ENCODE results near the gene CBR4. TPM values are rescaled to one million over a fixed set of nuclear protein-coding genes. Genes with fewer than 3 reads are reported as not detected.

CBR4 gene
- total RNA-seq, 2 experiments from 2014 or later, result 21.9 to 40.9 TPM

DNA sequence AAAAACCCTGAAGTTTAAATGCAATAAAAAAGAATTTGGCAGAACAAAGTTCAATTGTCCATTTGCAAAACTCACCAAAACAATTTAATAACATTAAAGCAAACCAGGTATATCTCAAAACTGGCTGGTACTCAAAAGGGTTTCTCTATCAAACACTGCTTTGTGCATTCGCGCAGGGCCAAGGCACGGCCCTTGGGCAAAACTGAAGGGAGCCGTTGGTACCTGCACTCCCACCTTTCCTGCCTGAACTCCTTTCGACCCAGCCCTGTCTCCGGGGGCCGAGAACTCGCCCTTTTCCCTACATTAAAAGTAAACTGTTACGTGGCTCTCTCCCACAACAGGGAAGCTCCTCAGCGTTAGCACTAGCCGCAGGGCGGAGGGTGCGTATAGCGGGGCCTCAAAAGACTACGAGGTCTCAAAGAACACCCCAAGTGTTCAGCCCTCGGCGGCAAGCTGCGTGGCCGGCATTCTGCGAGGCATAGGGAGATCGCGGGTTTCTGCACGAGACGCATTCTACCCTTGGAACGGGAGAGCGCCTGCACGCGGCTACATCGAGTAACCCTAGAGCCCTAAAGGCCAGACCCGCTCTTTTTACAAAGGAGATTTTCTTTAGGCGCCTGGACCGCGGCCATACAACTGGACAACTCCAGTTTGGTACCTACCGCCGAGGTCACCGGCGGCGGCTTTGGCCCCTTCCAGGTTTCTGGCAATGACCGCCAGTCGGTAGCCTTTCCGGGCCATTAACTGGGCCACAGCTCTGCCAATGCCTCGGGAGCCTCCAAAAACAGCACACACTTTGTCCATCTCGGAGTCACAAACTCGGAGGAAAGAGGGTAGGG is 550 bp downstream of the CBR4 start:
- Histone ChIP-seq H3K36me3 (ENCODE audit: insufficient read depth, low read length) (peaks cover 24% of the 10 kb centered on the region), H4K20me1 (ENCODE audit: insufficient read depth, low read length) (no peaks in the 10 kb centered on the region), H3K79me2 (ENCODE audit: insufficient read depth, low read depth, low read length) (peaks cover 24% of the 10 kb centered on the region; the same call in 1 of the 2 replicates), H3K4me3 (ENCODE audit: low read depth, low read length, poor library complexity, severe bottlenecking) (peak overlapping the region; percentile 93), H3K4me1 (ENCODE audit: insufficient read depth, low read length, poor library complexity, severe bottlenecking) (peaks cover 32% of the 10 kb centered on the region), H2AFZ (ENCODE audit: low read length) (peak overlapping the region; percentile 89), H3K4me2 (ENCODE audit: low read length) (peak overlapping the region; percentile 97), H3K9me2 (ENCODE audit: insufficient read depth, low read length) (peaks cover 4% of the 10 kb centered on the region; the same call in 1 of the 2 replicates), H3K9me3 (ENCODE audit: low read length) (no peaks in the 10 kb centered on the region), H3K27ac (ENCODE audit: low read depth, low read length, poor library complexity, severe bottlenecking) (peak overlapping the region; percentile 64)
- CTCF ChIA-PET (ENCODE audit: unreplicated experiment), result interaction anchor here (0.9 to 1.3 kb wide), 3 partner anchors 9 to 14 kb away, joined by 3 to 7 read pairs (median 4); no protein-coding TSS in a partner anchor
- BruUV-seq (replicated peaks), result TSS peak; percentile 86
- intact Hi-C loops (cut with micrococcal nuclease; ENCODE audit: unreplicated experiment), result loop anchor here (5.0 to 10.0 kb wide), 2 partner anchors 605 to 748 kb away; partner anchors contain the start of genes HPF1 and NEK1
- POLR2A ChIA-PET, result interaction anchor here (0.6 to 2.2 kb wide), 13 partner anchors 9 to 625 kb away, joined by 3 to 27 read pairs (median 4); no protein-coding TSS in a partner anchor
- DNase-seq (ENCODE audit: low spot score), result peak; percentile 80
- TF ChIP-seq CTCF (conservative IDR thresholded peaks at IDR 0.05; ENCODE audit: low read length), result peak; percentile 71
- no peak for TF ChIP-seq EZH2phosphoT487 (IDR thresholded peaks at IDR 0.05; ENCODE audit: borderline replicate concordance, low read depth, low read length)

- Histone ChIP-seq H3K4me2 (ENCODE audit: low read length) (no peak overlapping the region), H4K20me1 (ENCODE audit: insufficient read depth, low read length) (no peaks in the 10 kb centered on the region), H3K9me2 (ENCODE audit: insufficient read depth, low read length) (no peaks in the 10 kb centered on the region), H3K79me2 (ENCODE audit: insufficient read depth, low read depth, low read length) (peaks cover 24% of the 10 kb centered on the region; the same call in 1 of the 2 replicates), H2AFZ (ENCODE audit: low read length) (no peak overlapping the region), H3K4me1 (ENCODE audit: insufficient read depth, low read length, poor library complexity, severe bottlenecking) (peaks cover 25% of the 10 kb centered on the region), H3K27ac (ENCODE audit: low read depth, low read length, poor library complexity, severe bottlenecking) (no peak overlapping the region), H3K4me3 (ENCODE audit: low read depth, low read length, poor library complexity, severe bottlenecking) (no peak overlapping the region), H3K9me3 (ENCODE audit: low read length) (no peaks in the 10 kb centered on the region), H3K36me3 (ENCODE audit: insufficient read depth, low read length) (peaks cover 59% of the 10 kb centered on the region)
- DNase-seq (ENCODE audit: low spot score), result peak; percentile 5
- no TSS peak for BruUV-seq (replicated peaks)
- intact Hi-C loops (cut with micrococcal nuclease; ENCODE audit: unreplicated experiment), result loop anchor here (2.0 to 5.0 kb wide), 2 partner anchors 83 to 752 kb away; partner anchors contain the start of gene HPF1
- TF ChIP-seq CTCF (conservative IDR thresholded peaks at IDR 0.05; ENCODE audit: low read length) (peak; percentile 70), EZH2phosphoT487 (IDR thresholded peaks at IDR 0.05; ENCODE audit: borderline replicate concordance, low read depth, low read length) (no peak)
- ChIA-PET POLR2A (interaction anchor here (0.7 kb wide), 1 partner anchor 8 kb away, joined by 3 read pairs; no protein-coding TSS in a partner anchor), CTCF (ENCODE audit: unreplicated experiment) (no interaction called here)
Observed at GRCh38 chr4:169005453-169006099, 4.5 kb downstream of the CBR4 start.
